HCT116 (cell line): Measurements from ENCODE around the gene TMEM184B. TPM values are rescaled to one million over a fixed set of nuclear protein-coding genes. Genes with fewer than 3 reads are reported as not detected.

Experiments used
- ATAC-seq: fragments of 200-7000 bp; cut with Tn5 transposase; 2 replicates; pipeline ENCODE4 v1.9.1; 2020; ENCODE audit warnings: mild to moderate bottlenecking, moderate library complexity
- BruUV-seq: library from RNA; stranded (reverse); fragments of 400-500 nt; replicated peaks from 2 replicates; lab custom pipeline; 2021; lab: Mats Ljungman, UMichigan
- CTCF ChIA-PET: fragments of 300-600 bp; sonication (Branson Sonifier 250); formaldehyde crosslinking; loops from one replicate; lab custom pipeline; 2021; ENCODE audit warnings: antibody characterized with exemption; lab: Charles Lee
- POLR2A ChIA-PET: fragments of 300-600, 350-600 bp; sonication (Branson Sonifier 250); formaldehyde crosslinking; loops from one replicate; lab custom pipeline; 2021; ENCODE audit warnings: antibody characterized with exemption; lab: Charles Lee
- RAD21 ChIA-PET, 2 experiments: fragments of 300-600 bp; sonication (Branson Sonifier 250); formaldehyde crosslinking; loops; one replicate each; lab custom pipeline; 2023; ENCODE audit warnings: low total read pairs in 2 of 2; ENCODE audit not compliant: uncharacterized antibody in 2 of 2, unreplicated experiment in 2 of 2, low non-redundant PET in 1 of 2; lab: Charles Lee
- DNase-seq: peaks from one replicate; pipeline ENCODE4 v3.0.0-alpha.2; 2010; ENCODE audit warnings: low read depth, low spot score
- H2AFZ ChIP-seq: fragments of 200-600 bp; shearing (Covaris generic), sonication (generic); 2 replicates; pipeline ENCODE4 v1.6.1; 2017; ENCODE audit warnings: low read depth, mixed run types, mixed read lengths, antibody characterized with exemption, low read length; ENCODE audit not compliant: poor library complexity, severe bottlenecking
- H3K27ac ChIP-seq: 2 replicates; pipeline ENCODE4 v1.5.1; 2012; ENCODE audit warnings: low read depth, low read length
- H3K27me3 ChIP-seq: fragments of 200-600 bp; sonication (generic); 2 replicates; pipeline ENCODE4 v1.6.1; 2016; ENCODE audit warnings: mixed run types, low read length, mixed read lengths; ENCODE audit not compliant: insufficient read depth
- H3K36me3 ChIP-seq, 2 experiments: fragments of 200-500 bp in 1 of 2; fragments of 200-600 bp in 1 of 2; sonication (Bioruptor generic) in 1 of 2; sonication (generic) in 1 of 2; 2 replicates each; pipeline versions ENCODE4 v1.5.1 to v1.6.1; 2014 to 2016; ENCODE audit warnings: low read length in 2 of 2, inconsistent platforms in 1 of 2, mixed read lengths in 1 of 2, mixed run types in 1 of 2; ENCODE audit not compliant: insufficient read depth in 2 of 2, control insufficient read depth in 1 of 2
- H3K4me1 ChIP-seq, 2 experiments: fragments of 200-600 bp in 1 of 2; sonication (generic) in 1 of 2; 2 replicates each; pipeline versions ENCODE4 v1.5.1 to v1.6.1; 2012 to 2017; ENCODE audit warnings: low read length in 2 of 2, inconsistent platforms in 1 of 2, mild to moderate bottlenecking in 1 of 2, mixed read lengths in 1 of 2, mixed run types in 1 of 2, moderate library complexity in 1 of 2; ENCODE audit not compliant: insufficient read depth in 2 of 2, control insufficient read depth in 1 of 2
- H3K4me2 ChIP-seq: fragments of 200-600 bp; sonication (generic); 2 replicates; pipeline ENCODE4 v1.6.1; 2017; ENCODE audit warnings: mixed run types, low read length, mixed read lengths
- H3K4me3 ChIP-seq, 2 experiments: fragments of 200-600 bp in 1 of 2; sonication (generic) in 1 of 2; replicated peaks in 1 of 2; 2 replicates each; pipeline ENCODE4 v1.5.1; 2011 to 2016; ENCODE audit warnings: low read length in 2 of 2, control low read depth in 1 of 2, low read depth in 1 of 2, mild to moderate bottlenecking in 1 of 2, mixed read lengths in 1 of 2, mixed run types in 1 of 2
- H3K79me2 ChIP-seq: fragments of 200-600 bp; sonication (generic); 2 replicates; pipeline ENCODE4 v1.6.1; 2017; ENCODE audit warnings: mild to moderate bottlenecking, mixed run types, low read length, moderate library complexity, mixed read lengths; ENCODE audit not compliant: insufficient read depth
- H3K9ac ChIP-seq: fragments of 200-600 bp; sonication (generic); 2 replicates; pipeline ENCODE4 v1.6.1; 2016; ENCODE audit warnings: low read length, mixed read lengths
- H3K9me2 ChIP-seq: fragments of 200-600 bp; sonication (generic), shearing (Covaris generic); 2 replicates; pipeline ENCODE4 v1.6.1; 2017; ENCODE audit warnings: mixed run types, mild to moderate bottlenecking, moderate library complexity; ENCODE audit not compliant: insufficient read depth
- H3K9me3 ChIP-seq, 2 experiments: fragments of 200-500 bp in 1 of 2; fragments of 200-600 bp in 1 of 2; sonication (Bioruptor generic) in 1 of 2; sonication (generic) in 1 of 2; 2 replicates each; pipeline ENCODE4 v1.6.1; 2014 to 2017; ENCODE audit warnings: low read length in 2 of 2, mixed read lengths in 2 of 2, inconsistent platforms in 1 of 2, low read depth in 1 of 2, mild to moderate bottlenecking in 1 of 2, mixed run types in 1 of 2, moderate library complexity in 1 of 2; ENCODE audit not compliant: control insufficient read depth in 1 of 2, insufficient read depth in 1 of 2
- H4K20me1 ChIP-seq: fragments of 200-600 bp; sonication (generic), shearing (Covaris generic); 2 replicates; pipeline ENCODE4 v1.6.1; 2017; ENCODE audit warnings: mixed run types, mild to moderate bottlenecking, moderate library complexity; ENCODE audit not compliant: insufficient read depth
- EZH2 ChIP-seq: fragments of 200-600 bp; sonication (generic); IDR thresholded peaks from 2 replicates; pipeline ENCODE4 v1.6.1; 2017; ENCODE audit warnings: antibody characterized with exemption, mixed run types
- EZH2phosphoT487 ChIP-seq: fragments of 200-600 bp; IDR thresholded peaks from 2 replicates; pipeline ENCODE4 v1.6.1; 2018; ENCODE audit warnings: antibody characterized with exemption, borderline replicate concordance
- POLR2A ChIP-seq: IDR thresholded peaks from 2 replicates; pipeline ENCODE4 v1.7.0; 2011; ENCODE audit warnings: borderline replicate concordance; ENCODE audit not compliant: insufficient read depth, insufficient read length; ENCODE audit errors: extremely low read depth
- POLR2AphosphoS5 ChIP-seq: IDR thresholded peaks from 2 replicates; pipeline ENCODE4 v1.6.1; 2011; ENCODE audit warnings: mild to moderate bottlenecking, low read depth, low read length, moderate library complexity
- SIN3A ChIP-seq: IDR thresholded peaks from 2 replicates; pipeline ENCODE4 v1.6.1; 2012; ENCODE audit warnings: low read depth
- TCF7L2 ChIP-seq: IDR thresholded peaks from 2 replicates; pipeline ENCODE4 v1.7.0; 2011; ENCODE audit warnings: borderline replicate concordance, inconsistent platforms; ENCODE audit not compliant: insufficient read depth, insufficient read length; ENCODE audit errors: extremely low read depth
- ZFX ChIP-seq: fragments of 450-650 bp; IDR thresholded peaks from 2 replicates; pipeline ENCODE4 v1.6.1; 2017
- ZNF274 ChIP-seq: fragments of 200-500 bp; sonication (Bioruptor generic); IDR thresholded peaks from 2 replicates; pipeline ENCODE4 v1.6.1; 2014; ENCODE audit warnings: mild to moderate bottlenecking, low read depth, low read length, inconsistent platforms
- intact Hi-C: fragments of 100-400 bp; cut with micrococcal nuclease; formaldehyde crosslinking; loops from 2 replicates; pipeline ENCODE4 v1.10.0; 2022
- total RNA-seq: library from RNA; stranded (reverse); gene quantifications from one replicate; pipeline ENCODE4 v1.2.1, GENCODE V29; 2021; ENCODE audit not compliant: unreplicated experiment
- TF ChIP-seq, protein P1 (sequence below): IDR thresholded peaks from 2 replicates; pipeline ENCODE4 v1.6.1; 2011; ENCODE audit warnings: mild to moderate bottlenecking, low read length, moderate library complexity; ENCODE audit not compliant: insufficient replicate concordance; ENCODE audit errors: extremely low read depth

Gene TMEM184B
- total RNA-seq, 1 experiment from 2014 or later: 66.0 TPM

DNA sequence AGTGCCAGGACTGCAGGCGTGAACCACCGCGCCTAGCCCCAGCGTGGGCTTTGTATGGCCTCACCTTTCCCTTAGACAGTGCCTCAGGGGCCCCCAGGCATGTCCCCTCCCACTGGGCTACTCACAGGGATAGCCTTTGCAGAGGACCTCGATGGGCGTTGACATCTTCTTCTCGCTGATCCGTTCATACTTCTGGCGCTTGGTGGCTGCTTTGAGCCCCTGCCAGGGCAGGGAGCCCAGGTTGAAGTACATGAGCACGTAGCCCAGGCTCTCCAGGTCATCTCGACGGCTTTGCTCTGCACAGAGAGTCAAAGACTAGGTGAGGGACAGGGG, 26.9 kb upstream of the TMEM184B start:
- H3K4me3 ChIP-seq: no peak overlapping the region

More for the DNA sequence above, 26.9 kb upstream of the TMEM184B start:
- no peaks in the 10 kb centered on the region for H3K27me3 ChIP-seq
- no peak for TF ChIP-seq ZNF274
- no peak for TF ChIP-seq TCF7L2
- TF ChIP-seq EZH2: no peak
- no peak for TF ChIP-seq POLR2A
- TF ChIP-seq, protein P1, sequence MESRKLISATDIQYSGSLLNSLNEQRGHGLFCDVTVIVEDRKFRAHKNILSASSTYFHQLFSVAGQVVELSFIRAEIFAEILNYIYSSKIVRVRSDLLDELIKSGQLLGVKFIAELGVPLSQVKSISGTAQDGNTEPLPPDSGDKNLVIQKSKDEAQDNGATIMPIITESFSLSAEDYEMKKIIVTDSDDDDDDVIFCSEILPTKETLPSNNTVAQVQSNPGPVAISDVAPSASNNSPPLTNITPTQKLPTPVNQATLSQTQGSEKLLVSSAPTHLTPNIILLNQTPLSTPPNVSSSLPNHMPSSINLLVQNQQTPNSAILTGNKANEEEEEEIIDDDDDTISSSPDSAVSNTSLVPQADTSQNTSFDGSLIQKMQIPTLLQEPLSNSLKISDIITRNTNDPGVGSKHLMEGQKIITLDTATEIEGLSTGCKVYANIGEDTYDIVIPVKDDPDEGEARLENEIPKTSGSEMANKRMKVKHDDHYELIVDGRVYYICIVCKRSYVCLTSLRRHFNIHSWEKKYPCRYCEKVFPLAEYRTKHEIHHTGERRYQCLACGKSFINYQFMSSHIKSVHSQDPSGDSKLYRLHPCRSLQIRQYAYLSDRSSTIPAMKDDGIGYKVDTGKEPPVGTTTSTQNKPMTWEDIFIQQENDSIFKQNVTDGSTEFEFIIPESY: no peak
- no peak for TF ChIP-seq EZH2phosphoT487
- TF ChIP-seq SIN3A: no peak
- no peak for TF ChIP-seq POLR2AphosphoS5
- no peak for TF ChIP-seq ZFX
- BruUV-seq: no TSS peak
- H2AFZ ChIP-seq: no peak overlapping the region
- POLR2A ChIA-PET: no interaction called here
- no peak overlapping the region for H3K4me2 ChIP-seq
- 0 out of 2 replicates have a peak overlapping the region, but pooled peaks have one; percentile 29 for H3K27ac ChIP-seq
- H3K9me3 ChIP-seq: no peaks in the 10 kb centered on the region
- H3K9me2 ChIP-seq: no peaks in the 10 kb centered on the region
- H3K36me3 ChIP-seq: peaks cover 63 to 89% of the 10 kb centered on the region in 2 experiments
- H3K9ac ChIP-seq: no peak overlapping the region
- CTCF ChIA-PET: no interaction called here
- ATAC-seq (no peak), DNase-seq (no peak)
- intact Hi-C loops: no loop called here
- H3K4me1 ChIP-seq: peaks cover 0 to 11% of the 10 kb centered on the region in 2 experiments; a peak in 1 of 4 replicates
- H4K20me1 ChIP-seq: peaks cover 10% of the 10 kb centered on the region; the same call in 1 of the 2 replicates
- RAD21 ChIA-PET: no interaction called here
- peaks cover 82% of the 10 kb centered on the region for H3K79me2 ChIP-seq
